SIG-M5 treated with dmso at 0.1 percent for 504 hours (cell line): ENCODE measurements around the gene BTF3.
"Not testable (repeated sequence)": the region's sequence is repeated elsewhere in the genome, so short reads cannot be mapped to it uniquely, and the experiment has no call there.

Source experiments
- DNase-seq: peaks from one replicate; lab custom pipeline; 2025; ENCODE audit not compliant: unreplicated experiment; lab: John Stamatoyannopoulos, UW

Gene BTF3

GRCh38 chr5:73498057-73498992 is at the start of gene BTF3:
BTF3 (plus strand) TSS chr5:73498442; CDS start chr5:73498668, 226 bp downstream.
- DNase-seq: peak; percentile 96

GRCh38 chr5:73448463-73449136 is 49.6 kb upstream of the BTF3 start, which contains the start of gene FOXD1:
FOXD1 (minus strand) TSS chr5:73448777; CDS start chr5:73448362, 415 bp downstream.
- DNase-seq: peak; percentile 83

- no peak for DNase-seq
These were observed 48.1 kb upstream of the BTF3 start for GRCh38 chr5:73450137-73450536.

- no peak for DNase-seq
These were observed 47.5 kb upstream of the BTF3 start for GRCh38 chr5:73450672-73451223.

- peak; percentile 27 for DNase-seq
These were observed 46.8 kb upstream of the BTF3 start for GRCh38 chr5:73451224-73452130.

GRCh38 chr5:73452215-73452614 is 46.0 kb upstream of the BTF3 start:
- no peak for DNase-seq

- DNase-seq: peak; percentile 39
These were observed 43.7 kb upstream of the BTF3 start for GRCh38 chr5:73454379-73455036.

GRCh38 chr5:73456462-73456861 is 41.8 kb upstream of the BTF3 start:
- not testable (repeated sequence) for DNase-seq

- no peak for DNase-seq
These were observed 38.9 kb upstream of the BTF3 start for GRCh38 chr5:73459366-73459765.

GRCh38 chr5:73460133-73460532 is 38.1 kb upstream of the BTF3 start:
- no peak for DNase-seq

GRCh38 chr5:73464016-73464745 is 34.1 kb upstream of the BTF3 start:
- no peak for DNase-seq

GRCh38 chr5:73468638-73469037 is 29.6 kb upstream of the BTF3 start:
- not testable (repeated sequence) for DNase-seq

GRCh38 chr5:73469878-73470277 is 28.4 kb upstream of the BTF3 start:
- no peak for DNase-seq

GRCh38 chr5:73471654-73472053 is 26.6 kb upstream of the BTF3 start:
- DNase-seq: no peak

GRCh38 chr5:73472116-73472515 is 26.1 kb upstream of the BTF3 start:
- DNase-seq: no peak

- DNase-seq: no peak
These were observed 17.7 kb upstream of the BTF3 start for GRCh38 chr5:73480500-73480899.

- DNase-seq: no peak
These were observed 15.7 kb upstream of the BTF3 start for GRCh38 chr5:73482383-73483136.

- no peak for DNase-seq
These were observed 14.6 kb upstream of the BTF3 start for GRCh38 chr5:73483676-73484075.

GRCh38 chr5:73484511-73484910 is 13.7 kb upstream of the BTF3 start:
- DNase-seq: no peak
